Measurements from ENCODE around the gene CYP20A1. TPM values are rescaled to one million over a fixed set of nuclear protein-coding genes. Genes with fewer than 3 reads are reported as not detected.
A peak's percentile ranks its signal among the peaks of the same experiment; 100 is the strongest.
"Not testable (repeated sequence)": the region's sequence is repeated elsewhere in the genome, so short reads cannot be mapped to it uniquely, and the experiment has no call there.

CYP20A1 gene
- total RNA-seq, 1 donor: 51.4 TPM

- no peak for DNase-seq (ENCODE audit: insufficient read length, low spot score, missing footprints)
- H3K36me3 ChIP-seq (ENCODE audit: insufficient read depth, low read length): peaks cover 20% of the 10 kb centered on the region
- H3K4me1 ChIP-seq (ENCODE audit: insufficient read depth, low read length): peaks cover 10% of the 10 kb centered on the region
- TF ChIP-seq CTCF (IDR thresholded peaks at IDR 0.05; ENCODE audit: extremely low read depth, low read depth, low read length): no peak
- peak overlapping the region; percentile 94 for H3K4me2 ChIP-seq (ENCODE audit: insufficient read depth, low read length)
- no peak overlapping the region for H2AFZ ChIP-seq (ENCODE audit: low read length)
- H3K79me2 ChIP-seq (ENCODE audit: insufficient read depth, low read length): peaks cover 54% of the 10 kb centered on the region
- H3K9me3 ChIP-seq (ENCODE audit: low read depth, low read length): no peaks in the 10 kb centered on the region
- peak overlapping the region; percentile 99 for H3K4me3 ChIP-seq (ENCODE audit: insufficient read depth, low read length)
- no peaks in the 10 kb centered on the region for H3K27me3 ChIP-seq (ENCODE audit: insufficient read depth, low read length)
- H3K27ac ChIP-seq (ENCODE audit: low read depth, low read length): no peak overlapping the region
- peaks cover 6% of the 10 kb centered on the region for H4K20me1 ChIP-seq (ENCODE audit: insufficient read depth, low read length)
Observed at GRCh38 chr2:203240491-203240890, 1.7 kb downstream of the CYP20A1 start.

- Histone ChIP-seq H3K27ac (ENCODE audit: low read depth, low read length) (no peak overlapping the region), H3K79me2 (ENCODE audit: insufficient read depth, low read length) (peaks cover 67% of the 10 kb centered on the region), H3K4me1 (ENCODE audit: insufficient read depth, low read length) (peaks cover 10% of the 10 kb centered on the region), H3K4me3 (ENCODE audit: insufficient read depth, low read length) (no peak overlapping the region), H4K20me1 (ENCODE audit: insufficient read depth, low read length) (peaks cover 9% of the 10 kb centered on the region), H3K4me2 (ENCODE audit: insufficient read depth, low read length) (no peak overlapping the region), H3K36me3 (ENCODE audit: insufficient read depth, low read length) (peaks cover 40% of the 10 kb centered on the region), H3K9me3 (ENCODE audit: low read depth, low read length) (no peaks in the 10 kb centered on the region), H2AFZ (ENCODE audit: low read length) (no peak overlapping the region), H3K27me3 (ENCODE audit: insufficient read depth, low read length) (no peaks in the 10 kb centered on the region)
- DNase-seq (ENCODE audit: insufficient read length, low spot score, missing footprints): no peak
- TF ChIP-seq CTCF (IDR thresholded peaks at IDR 0.05; ENCODE audit: extremely low read depth, low read depth, low read length): no peak
Observed at GRCh38 chr2:203242518-203242917, 3.7 kb downstream of the CYP20A1 start.

- H3K79me2 ChIP-seq (ENCODE audit: insufficient read depth, low read length): peaks cover 57% of the 10 kb centered on the region
- DNase-seq (ENCODE audit: insufficient read length, low spot score, missing footprints): no peak
- no peak for TF ChIP-seq CTCF (IDR thresholded peaks at IDR 0.05; ENCODE audit: extremely low read depth, low read depth, low read length)
Observed at GRCh38 chr2:203246646-203247045, 7.8 kb downstream of the CYP20A1 start.

GRCh38 chr2:203252818-203253217, 14.0 kb downstream of the CYP20A1 start:
- H4K20me1 ChIP-seq (ENCODE audit: insufficient read depth, low read length): no peaks in the 10 kb centered on the region
- H3K27me3 ChIP-seq (ENCODE audit: insufficient read depth, low read length): no peaks in the 10 kb centered on the region
- DNase-seq (ENCODE audit: insufficient read length, low spot score, missing footprints): no peak
- H3K79me2 ChIP-seq (ENCODE audit: insufficient read depth, low read length): peaks cover 26% of the 10 kb centered on the region
- no peak overlapping the region for H3K4me2 ChIP-seq (ENCODE audit: insufficient read depth, low read length)
- no peak overlapping the region for H3K4me3 ChIP-seq (ENCODE audit: insufficient read depth, low read length)
- H3K36me3 ChIP-seq (ENCODE audit: insufficient read depth, low read length): peaks cover 64% of the 10 kb centered on the region
- no peak overlapping the region for H3K27ac ChIP-seq (ENCODE audit: low read depth, low read length)
- TF ChIP-seq CTCF (IDR thresholded peaks at IDR 0.05; ENCODE audit: extremely low read depth, low read depth, low read length): no peak
- H2AFZ ChIP-seq (ENCODE audit: low read length): no peak overlapping the region
- H3K9me3 ChIP-seq (ENCODE audit: low read depth, low read length): no peaks in the 10 kb centered on the region
- no peaks in the 10 kb centered on the region for H3K4me1 ChIP-seq (ENCODE audit: insufficient read depth, low read length)

More at GRCh38 chr2:203246646-203247045, 7.8 kb downstream of the CYP20A1 start:
- Histone ChIP-seq H2AFZ (ENCODE audit: low read length) (no peak overlapping the region), H3K9me3 (ENCODE audit: low read depth, low read length) (no peaks in the 10 kb centered on the region), H3K4me2 (ENCODE audit: insufficient read depth, low read length) (no peak overlapping the region), H3K27me3 (ENCODE audit: insufficient read depth, low read length) (no peaks in the 10 kb centered on the region), H3K4me3 (ENCODE audit: insufficient read depth, low read length) (no peak overlapping the region), H3K27ac (ENCODE audit: low read depth, low read length) (no peak overlapping the region), H3K36me3 (ENCODE audit: insufficient read depth, low read length) (peaks cover 60% of the 10 kb centered on the region), H3K4me1 (ENCODE audit: insufficient read depth, low read length) (no peaks in the 10 kb centered on the region), H4K20me1 (ENCODE audit: insufficient read depth, low read length) (peaks cover 3% of the 10 kb centered on the region)

GRCh38 chr2:203253422-203254095, 14.7 kb downstream of the CYP20A1 start:
- not testable (repeated sequence) for H2AFZ ChIP-seq (ENCODE audit: low read length); H3K4me3 ChIP-seq (ENCODE audit: insufficient read depth, low read length); H3K9me3 ChIP-seq (ENCODE audit: low read depth, low read length); H4K20me1 ChIP-seq (ENCODE audit: insufficient read depth, low read length); H3K4me1 ChIP-seq (ENCODE audit: insufficient read depth, low read length); DNase-seq (ENCODE audit: insufficient read length, low spot score, missing footprints); H3K27ac ChIP-seq (ENCODE audit: low read depth, low read length); H3K4me2 ChIP-seq (ENCODE audit: insufficient read depth, low read length); H3K27me3 ChIP-seq (ENCODE audit: insufficient read depth, low read length)
- Histone ChIP-seq H3K36me3 (ENCODE audit: insufficient read depth, low read length) (peaks cover 65% of the 10 kb centered on the region), H3K79me2 (ENCODE audit: insufficient read depth, low read length) (peaks cover 26% of the 10 kb centered on the region)

All from osteoblast (primary cell).